HG02884 (cell line): ENCODE measurements around the gene COL1A1.
A peak's percentile ranks its signal among the peaks of the same experiment; 100 is the strongest.

ENCODE experiments used
- ATAC-seq: cut with Tn5 transposase; IDR thresholded peaks from one replicate; pipeline ENCODE4 v1.9.1; 2021; ENCODE audit warnings: mild to moderate bottlenecking, moderate library complexity; ENCODE audit not compliant: unreplicated experiment

Gene COL1A1

DNA sequence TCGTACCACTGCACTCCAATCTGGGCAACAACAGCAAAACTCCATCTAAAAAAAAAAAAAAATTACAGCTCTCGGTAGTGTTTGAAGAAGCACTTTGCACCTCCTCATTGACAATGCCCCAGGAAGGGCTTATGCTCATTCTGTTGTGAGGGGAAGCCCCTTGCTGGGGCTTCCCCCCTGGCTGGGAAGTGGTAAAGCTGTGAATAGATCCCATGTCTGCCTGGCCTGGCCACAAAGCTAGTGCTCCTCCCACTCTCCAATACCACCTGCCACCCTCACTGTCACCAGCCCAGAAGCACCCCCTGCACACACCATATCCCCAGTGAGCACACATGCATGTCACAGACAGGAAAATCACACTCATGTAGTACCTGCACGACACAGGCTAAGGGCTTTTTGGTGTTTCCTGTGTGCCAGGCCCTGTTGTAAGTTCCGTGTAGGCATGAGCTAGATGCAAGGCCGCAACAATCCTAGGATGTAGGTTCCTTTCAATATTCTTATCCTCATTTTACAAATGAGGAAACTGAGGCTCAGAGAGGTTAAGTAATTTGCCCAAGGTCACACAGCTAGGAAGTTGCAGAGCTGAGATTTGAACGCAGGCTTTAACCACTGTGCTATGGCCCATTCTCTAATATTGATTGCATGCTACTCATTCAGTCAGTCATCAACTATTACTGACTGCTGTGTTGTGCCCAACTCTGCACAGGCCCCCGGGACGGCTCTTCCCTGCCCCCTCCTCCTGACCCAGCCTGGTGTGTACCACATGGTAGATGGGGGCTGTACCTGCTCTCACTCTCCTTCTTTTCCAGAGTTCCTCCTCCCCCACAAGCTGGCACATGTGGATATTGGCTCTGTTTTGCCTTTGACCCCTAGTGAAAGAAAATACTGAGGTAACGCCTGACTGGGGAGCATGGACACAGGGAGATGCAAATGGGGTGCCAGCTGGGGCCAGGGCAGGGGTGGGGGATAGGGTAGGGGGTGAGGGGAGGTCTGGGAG is 11.9 kb upstream of the COL1A1 start:
- peak; percentile 68 for ATAC-seq

- no peak for ATAC-seq
Observed at GRCh38 chr17:50212121-50212843, 10.9 kb upstream of the COL1A1 start.

DNA sequence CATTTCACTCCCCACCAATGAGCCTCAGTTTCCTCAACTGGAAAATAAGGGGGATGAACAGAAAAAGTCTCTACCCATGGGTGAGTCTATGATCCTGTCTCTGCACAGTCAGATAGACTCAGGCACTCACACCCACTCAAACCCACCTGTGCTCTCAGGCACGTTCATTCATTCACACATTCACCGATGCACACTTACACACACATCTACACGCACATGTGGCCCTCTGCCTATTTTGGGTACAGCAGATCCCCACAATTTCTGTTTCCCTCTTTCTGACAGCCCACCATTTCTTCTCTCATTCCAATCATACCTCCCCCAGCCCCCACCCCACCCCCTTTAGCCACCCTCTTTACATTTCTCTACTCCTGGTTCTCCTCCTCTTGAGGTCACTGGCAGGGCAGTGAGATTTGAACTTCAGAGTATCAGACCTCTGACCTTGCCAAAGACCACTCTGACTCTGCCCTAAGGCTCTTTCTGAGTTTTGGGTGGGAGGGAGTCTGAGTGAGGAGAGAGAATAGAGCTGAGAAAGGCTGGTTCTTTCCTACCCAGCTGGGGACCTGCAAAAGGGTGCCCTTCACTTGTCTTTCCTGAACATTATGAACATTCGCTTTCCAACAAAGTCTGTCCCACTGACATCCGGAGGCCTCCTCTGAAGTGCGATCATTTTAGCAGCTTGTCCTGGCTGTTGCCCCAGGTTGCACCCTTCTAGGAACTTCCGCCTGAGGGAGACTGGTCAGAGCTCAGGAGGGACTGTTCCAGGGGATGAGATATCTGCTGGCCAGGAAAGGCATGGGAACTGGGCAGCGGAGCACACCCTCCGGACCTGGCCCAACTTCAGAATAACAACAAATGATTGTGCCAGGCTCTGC is 10.1 kb upstream of the COL1A1 start:
- ATAC-seq, result no peak

- no peak for ATAC-seq
Observed at GRCh38 chr17:50210240-50211225, 9.1 kb upstream of the COL1A1 start.

DNA sequence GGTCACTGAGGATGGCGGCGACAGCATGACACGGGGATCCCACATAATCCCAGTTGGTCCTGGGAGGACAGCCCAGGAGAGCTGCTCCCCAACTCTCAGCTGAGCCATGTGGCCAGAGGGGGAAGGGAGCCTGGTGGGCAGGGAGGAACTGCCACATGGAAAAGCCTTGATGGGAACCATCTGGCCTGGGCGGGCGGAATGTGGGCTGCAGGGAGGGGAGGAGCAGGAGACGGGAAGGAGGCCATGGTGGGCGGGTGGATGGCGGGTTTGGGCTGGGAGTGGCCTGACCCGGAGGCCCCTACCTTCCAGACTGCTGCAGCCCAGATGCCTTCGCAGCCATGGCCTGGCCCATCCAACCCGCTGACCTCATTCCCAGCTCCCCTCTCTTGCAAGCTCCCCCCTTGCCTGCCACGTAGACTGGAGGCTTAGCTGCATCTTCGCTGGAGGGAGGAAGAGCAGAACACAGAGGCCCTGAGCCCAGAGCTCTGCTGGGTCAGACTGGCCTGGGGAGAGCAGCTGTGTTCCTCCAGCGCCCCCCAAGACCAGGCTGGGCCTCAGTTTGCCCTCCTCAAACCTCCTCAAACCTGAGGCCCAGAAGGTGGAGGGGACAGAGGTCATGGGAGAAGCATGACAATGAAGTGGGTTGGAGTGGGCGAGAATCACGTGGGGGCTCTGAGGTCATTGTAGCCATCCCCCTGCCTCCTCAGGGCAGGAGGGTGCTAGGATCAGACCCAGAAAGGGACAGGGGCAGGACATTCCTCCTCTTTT is 8.2 kb upstream of the COL1A1 start:
- no peak for ATAC-seq

- no peak for ATAC-seq
Observed at GRCh38 chr17:50209133-50209471, 7.7 kb upstream of the COL1A1 start.

DNA sequence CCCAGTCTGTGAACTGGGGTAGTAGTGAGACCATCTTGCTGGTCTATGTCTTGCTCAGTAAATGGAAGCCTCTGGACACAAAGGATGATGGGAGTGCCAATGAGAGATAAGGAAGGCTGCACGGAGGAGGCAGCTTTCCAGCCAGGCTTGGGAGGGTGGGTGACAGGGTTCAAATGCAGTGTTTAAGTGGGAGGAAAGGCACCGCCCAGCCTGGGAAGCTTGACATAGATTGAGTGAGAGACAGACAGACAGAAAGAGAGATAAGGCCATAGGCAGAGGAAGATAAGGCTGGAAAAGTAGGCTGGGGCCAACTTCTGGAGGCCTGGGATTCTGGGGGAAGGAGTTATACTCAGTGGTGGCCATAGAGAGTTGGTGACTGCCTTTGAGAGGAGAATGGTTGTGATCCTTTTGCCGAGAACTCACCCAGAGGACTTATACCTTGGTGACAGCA is 7.2 kb upstream of the COL1A1 start:
- no peak for ATAC-seq

DNA sequence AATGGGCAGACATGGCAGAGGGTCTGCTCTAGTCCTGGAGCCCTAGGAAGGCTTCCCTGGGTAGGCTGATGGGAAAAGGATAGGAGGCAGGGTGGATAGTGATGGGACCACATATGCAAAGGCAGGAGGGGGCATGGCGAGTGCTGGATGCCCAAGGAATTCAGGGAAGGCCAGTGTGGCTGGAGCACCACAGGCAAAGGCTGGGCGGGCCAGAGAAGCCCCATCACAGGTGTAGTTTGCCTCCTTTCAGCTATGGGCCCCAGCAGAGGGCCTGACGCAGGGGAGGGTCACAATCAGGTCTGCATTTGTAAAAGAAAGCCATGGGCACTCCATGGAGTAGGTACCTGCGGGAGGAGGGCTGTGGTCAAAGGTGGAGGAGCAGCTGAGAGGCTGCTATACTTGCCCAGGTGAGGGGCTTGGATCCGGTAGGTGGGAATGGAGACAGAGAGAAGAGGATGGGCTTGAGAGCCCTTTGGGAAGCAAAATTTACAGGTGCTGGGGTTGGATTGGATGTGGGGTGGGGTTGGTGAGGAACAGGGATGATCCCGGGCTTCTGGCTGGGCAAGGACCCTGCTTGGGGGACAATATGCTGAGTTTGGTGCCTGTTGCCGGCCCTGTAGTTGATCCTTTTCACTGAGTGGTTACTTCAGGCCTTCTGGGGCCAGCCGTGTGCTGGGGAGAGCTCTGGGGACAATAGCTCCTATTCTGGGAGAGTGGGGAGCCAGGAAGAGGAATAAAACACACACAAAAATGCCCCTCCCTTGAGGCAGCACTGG is 6.5 kb upstream of the COL1A1 start:
- ATAC-seq, result no peak

DNA sequence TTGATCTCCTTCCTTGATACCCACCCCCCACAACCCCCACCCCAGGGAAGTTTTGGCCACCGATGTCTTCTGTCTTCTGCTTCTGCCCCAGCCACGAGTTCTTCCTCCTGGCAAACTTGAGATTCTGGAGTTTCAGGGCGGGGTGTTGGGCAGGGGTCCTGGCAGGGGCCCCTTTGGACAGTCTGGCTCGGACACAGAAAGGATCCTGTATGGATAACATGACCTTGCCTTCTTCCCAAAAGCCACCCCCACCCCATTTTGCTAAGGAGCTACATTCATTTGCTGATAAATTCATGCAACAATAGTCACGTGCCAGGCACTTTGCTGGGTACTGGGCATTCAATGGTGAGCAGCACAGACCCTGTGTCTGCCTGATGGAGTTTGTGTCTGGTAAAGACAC is 5.9 kb upstream of the COL1A1 start:
- ATAC-seq, result no peak

DNA sequence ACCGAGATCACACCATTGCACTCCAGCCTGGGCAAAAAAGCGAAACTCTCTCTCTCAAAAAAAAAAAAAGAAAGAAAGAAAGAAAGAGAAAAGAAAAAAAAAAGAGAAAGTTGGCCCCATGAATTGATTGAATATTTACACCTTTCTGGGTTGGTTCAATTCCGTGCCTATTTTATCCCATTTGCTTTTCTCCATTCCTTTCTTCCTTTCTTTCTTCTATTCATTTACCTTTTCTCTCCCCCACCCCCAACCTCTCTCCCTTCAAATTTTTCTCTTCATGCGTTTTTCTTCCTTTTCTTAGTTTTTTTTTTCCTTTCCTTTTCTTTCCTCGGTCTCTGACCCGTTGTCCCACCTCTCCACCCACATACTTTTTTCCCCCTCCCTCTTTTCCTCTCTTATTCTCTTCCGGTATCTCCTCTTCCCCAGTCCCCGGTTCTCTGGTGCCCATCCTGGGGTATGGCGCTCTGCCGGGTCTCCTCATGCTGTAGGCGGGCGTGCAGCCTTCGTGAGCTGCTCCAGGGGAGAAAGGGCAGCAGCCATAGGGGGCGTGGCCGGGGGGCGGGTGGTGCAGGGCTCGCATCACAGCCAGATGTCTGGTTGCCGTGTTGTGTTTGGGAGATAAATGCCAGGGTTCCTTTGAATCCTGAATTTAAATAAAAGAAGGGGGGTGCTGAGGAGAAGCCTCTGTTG is 5.3 kb upstream of the COL1A1 start:
- no peak for ATAC-seq

- ATAC-seq, result no peak
Observed at GRCh38 chr17:50205963-50206505, 4.6 kb upstream of the COL1A1 start.

- no peak for ATAC-seq
Observed at GRCh38 chr17:50205111-50205962, 3.9 kb upstream of the COL1A1 start.

- no peak for ATAC-seq
Observed at GRCh38 chr17:50204431-50204830, 3.0 kb upstream of the COL1A1 start.

- no peak for ATAC-seq
Observed at GRCh38 chr17:50203604-50204345, 2.3 kb upstream of the COL1A1 start.

GRCh38 chr17:50203086-50203485 is 1.7 kb upstream of the COL1A1 start:
- no peak for ATAC-seq
